IMR-90 (cell line): ENCODE data around the gene NAA30. TPM values are rescaled to one million over a fixed set of nuclear protein-coding genes. Genes with fewer than 3 reads are reported as not detected.

Experiments
- polyA plus RNA-seq, 3 experiments: library from polyadenylated mRNA; depleted of rRNA; stranded (reverse); fragments of >200 nt; gene quantifications; 2 replicates each; pipeline ENCODE4 v1.2.3, GENCODE V29; 2012; ENCODE audit warnings: low replicate concordance in 1 of 3
- total RNA-seq: library from RNA; depleted of rRNA; stranded (reverse); fragments of >200 nt; gene quantifications from 2 replicates; pipeline ENCODE4 v1.2.3, GENCODE V29; 2012; rRNA removed

NAA30 gene
- total and polyA plus RNA-seq, 2 of the 4 experiments (the other 2 are of a cell fraction): 5.8 to 24.4 TPM

Other genes with a start within 250 kb of the NAA30 start
- gene EXOC5, start 121.7 kb upstream of the NAA30 start, total RNA-seq: 52.5 and 89.7 TPM in 2 replicates
- gene EXOC5, start 121.7 kb upstream of the NAA30 start, polyA plus RNA-seq (2012; rRNA removed): 17.9 and 22.4 TPM in 2 replicates
- 28.3 TPM in 2 replicates for gene AP5M1, start 121.6 kb upstream of the NAA30 start, total RNA-seq
- 13.6 and 16.1 TPM in 2 replicates for gene AP5M1, start 121.6 kb upstream of the NAA30 start, polyA plus RNA-seq (2012; rRNA removed)
- not detected in 2 replicates for gene CCDC198, start 103.3 kb downstream of the NAA30 start, total RNA-seq
- gene CCDC198, start 103.3 kb downstream of the NAA30 start, polyA plus RNA-seq (2012; rRNA removed): not detected in 2 replicates